Measurements from ENCODE around the gene CRYBG1.

CRYBG1 gene

GRCh38 chr6:106347219-106347618 is 13.3 kb upstream of the CRYBG1 start:
- no peak for TF ChIP-seq CTCF (IDR thresholded peaks at IDR 0.05; ENCODE audit: low read depth, low read length)
- TF ChIP-seq MYC (IDR thresholded peaks at IDR 0.05; ENCODE audit: low read depth, low read length): no peak
- no peak for TF ChIP-seq POLR2A (IDR thresholded peaks at IDR 0.05; ENCODE audit: extremely low read depth, insufficient read length)
- TF ChIP-seq MAX (IDR thresholded peaks at IDR 0.05; ENCODE audit: low read depth, low read length): no peak
- no peak overlapping the region for H3K4me3 ChIP-seq (ENCODE audit: low read depth, low read length)
- DNase-seq (ENCODE audit: low read depth): no peak

- H3K4me3 ChIP-seq (ENCODE audit: low read depth, low read length): no peak overlapping the region
- no peak for TF ChIP-seq CTCF (IDR thresholded peaks at IDR 0.05; ENCODE audit: low read depth, low read length)
- no peak for DNase-seq (ENCODE audit: low read depth)
These were observed 4.1 kb upstream of the CRYBG1 start for GRCh38 chr6:106356378-106356777.

GRCh38 chr6:106359959-106360409 is 533 bp upstream of the CRYBG1 start:
- TF ChIP-seq MYC (IDR thresholded peaks at IDR 0.05; ENCODE audit: low read depth, low read length) (no peak), POLR2A (IDR thresholded peaks at IDR 0.05; ENCODE audit: extremely low read depth, insufficient read length) (no peak), CTCF (IDR thresholded peaks at IDR 0.05; ENCODE audit: low read depth, low read length) (no peak), MAX (IDR thresholded peaks at IDR 0.05; ENCODE audit: low read depth, low read length) (no peak)
- no peak overlapping the region for H3K4me3 ChIP-seq (ENCODE audit: low read depth, low read length)
- no peak for DNase-seq (ENCODE audit: low read depth)

- TF ChIP-seq MAX (IDR thresholded peaks at IDR 0.05; ENCODE audit: low read depth, low read length): no peak
- peak; percentile 63 for DNase-seq (ENCODE audit: low read depth)
- H3K4me3 ChIP-seq (ENCODE audit: low read depth, low read length): no peak overlapping the region
These were observed 493 bp downstream of the CRYBG1 start for GRCh38 chr6:106360989-106361430.

- no peak for DNase-seq (ENCODE audit: low read depth)
- no peak overlapping the region for H3K4me3 ChIP-seq (ENCODE audit: low read depth, low read length)
- no peak for TF ChIP-seq MAX (IDR thresholded peaks at IDR 0.05; ENCODE audit: low read depth, low read length)
- TF ChIP-seq CTCF (IDR thresholded peaks at IDR 0.05; ENCODE audit: low read depth, low read length): no peak
- TF ChIP-seq MYC (IDR thresholded peaks at IDR 0.05; ENCODE audit: low read depth, low read length): no peak
- no peak for TF ChIP-seq POLR2A (IDR thresholded peaks at IDR 0.05; ENCODE audit: extremely low read depth, insufficient read length)
These were observed 3.1 kb downstream of the CRYBG1 start for GRCh38 chr6:106363401-106364138.

- no peak overlapping the region for H3K4me3 ChIP-seq (ENCODE audit: low read depth, low read length)
- TF ChIP-seq MAX (IDR thresholded peaks at IDR 0.05; ENCODE audit: low read depth, low read length): no peak
- TF ChIP-seq MYC (IDR thresholded peaks at IDR 0.05; ENCODE audit: low read depth, low read length): no peak
- TF ChIP-seq CTCF (IDR thresholded peaks at IDR 0.05; ENCODE audit: low read depth, low read length): no peak
- TF ChIP-seq POLR2A (IDR thresholded peaks at IDR 0.05; ENCODE audit: extremely low read depth, insufficient read length): no peak
- no peak for DNase-seq (ENCODE audit: low read depth)
These were observed 9.2 kb downstream of the CRYBG1 start for GRCh38 chr6:106369739-106370138.
